Ishikawa (cell line): ENCODE results near the gene ACE.

ENCODE experiments used
- CEBPB ChIP-seq: IDR thresholded peaks from 2 replicates; pipeline ENCODE4 v1.6.1; 2012
- EP300 ChIP-seq: IDR thresholded peaks from 2 replicates; pipeline ENCODE4 v1.6.1; 2012; ENCODE audit warnings: borderline replicate concordance
- RAD21 ChIP-seq: IDR thresholded peaks from 2 replicates; pipeline ENCODE4 v1.6.1; 2012; ENCODE audit warnings: low read depth
- REST ChIP-seq: IDR thresholded peaks from 2 replicates; pipeline ENCODE4 v1.6.1; 2012; ENCODE audit warnings: low read depth, mild to moderate bottlenecking
- TAF1 ChIP-seq: IDR thresholded peaks from 2 replicates; pipeline ENCODE4 v1.6.1; 2012; ENCODE audit warnings: low read depth, mild to moderate bottlenecking
- TCF12 ChIP-seq: IDR thresholded peaks from 2 replicates; pipeline ENCODE4 v1.6.1; 2012; ENCODE audit warnings: low read depth
- TEAD4 ChIP-seq: IDR thresholded peaks from 2 replicates; pipeline ENCODE4 v1.6.1; 2012
- USF1 ChIP-seq: IDR thresholded peaks from 2 replicates; pipeline ENCODE4 v1.6.1; 2012
- ZBTB7A ChIP-seq: IDR thresholded peaks from 2 replicates; pipeline ENCODE4 v1.6.1; 2012; ENCODE audit warnings: low read depth
- TF ChIP-seq, protein P1 (sequence below): IDR thresholded peaks from 2 replicates; pipeline ENCODE4 v1.6.1; 2012

GRCh38 chr17:63477480-63478440, 899 bp downstream of the ACE start:
- TF ChIP-seq USF1: no peak
- no peak for TF ChIP-seq CEBPB
- no peak for TF ChIP-seq TAF1
- TF ChIP-seq, protein P1, sequence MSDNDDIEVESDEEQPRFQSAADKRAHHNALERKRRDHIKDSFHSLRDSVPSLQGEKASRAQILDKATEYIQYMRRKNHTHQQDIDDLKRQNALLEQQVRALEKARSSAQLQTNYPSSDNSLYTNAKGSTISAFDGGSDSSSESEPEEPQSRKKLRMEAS: no peak; the same call in 1 of the 2 replicates
- TF ChIP-seq REST: no peak
- TF ChIP-seq TCF12: no peak
- TF ChIP-seq RAD21: no peak
- TF ChIP-seq TEAD4: no peak
- no peak for TF ChIP-seq EP300
- no peak; the same call in 1 of the 2 replicates for TF ChIP-seq ZBTB7A
